GM03348 (cell line): ENCODE data around the gene ZDHHC14.

Source experiments
- DNase-seq: peaks from one replicate; pipeline ENCODE4 v3.0.0; 2012; ENCODE audit warnings: low spot score

Gene ZDHHC14

GRCh38 chr6:157669747-157670216 lies 288.8 kb downstream of the ZDHHC14 start:
- DNase-seq, result peak; percentile 95

GRCh38 chr6:157670466-157671186 lies 289.6 kb downstream of the ZDHHC14 start:
- DNase-seq, result peak; percentile 31

DNA sequence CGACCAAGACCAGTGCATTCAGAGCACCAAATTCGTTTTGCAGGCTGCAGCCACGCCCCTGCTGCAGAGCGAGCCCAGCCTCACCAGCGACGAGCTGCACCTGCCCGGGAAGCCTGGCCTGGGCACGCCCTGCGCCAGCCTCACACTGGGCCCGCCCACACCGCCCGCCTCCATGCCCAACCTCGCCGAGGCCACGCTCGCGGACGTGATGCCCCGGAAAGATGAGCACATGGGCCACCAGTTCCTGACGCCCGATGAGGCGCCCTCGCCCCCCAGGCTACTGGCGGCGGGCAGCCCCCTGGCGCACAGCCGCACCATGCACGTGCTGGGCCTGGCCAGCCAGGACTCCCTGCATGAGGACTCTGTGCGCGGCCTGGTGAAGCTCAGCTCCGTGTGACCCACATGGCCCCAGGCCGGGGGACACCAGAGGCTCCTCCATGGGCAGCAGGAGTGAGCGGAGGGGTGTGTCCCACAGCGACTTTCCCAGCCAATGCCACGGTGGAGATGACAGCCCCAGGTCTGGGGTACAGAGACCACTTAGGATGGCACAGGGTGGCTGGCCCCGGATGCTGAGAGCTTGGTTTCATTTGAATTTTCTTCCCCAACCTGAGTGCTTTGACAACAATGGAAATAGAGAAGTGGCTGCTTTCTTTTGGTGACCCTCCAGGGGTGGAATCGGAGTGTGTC lies 291.9 kb downstream of the ZDHHC14 start:
- DNase-seq, result no peak

DNA sequence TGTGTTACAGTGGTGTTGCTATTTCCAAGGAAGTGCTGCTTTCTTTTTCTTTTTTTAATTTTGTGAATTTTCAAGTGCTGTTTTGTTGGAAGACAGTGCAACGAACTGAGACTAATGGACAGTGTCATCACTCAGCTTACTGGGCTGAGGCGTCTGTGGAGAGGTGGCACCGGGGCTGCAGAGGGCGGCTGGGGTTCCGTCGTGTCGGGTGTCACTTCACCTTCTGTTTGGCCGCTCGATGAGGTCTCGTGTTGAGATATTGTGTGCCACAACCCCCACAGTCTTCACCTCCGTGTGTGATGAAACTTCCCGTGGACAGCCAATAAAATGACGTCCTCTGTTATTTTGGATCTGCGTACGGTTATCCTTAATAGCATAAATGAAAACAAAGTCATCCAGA lies 292.6 kb downstream of the ZDHHC14 start:
- DNase-seq, result no peak

DNA sequence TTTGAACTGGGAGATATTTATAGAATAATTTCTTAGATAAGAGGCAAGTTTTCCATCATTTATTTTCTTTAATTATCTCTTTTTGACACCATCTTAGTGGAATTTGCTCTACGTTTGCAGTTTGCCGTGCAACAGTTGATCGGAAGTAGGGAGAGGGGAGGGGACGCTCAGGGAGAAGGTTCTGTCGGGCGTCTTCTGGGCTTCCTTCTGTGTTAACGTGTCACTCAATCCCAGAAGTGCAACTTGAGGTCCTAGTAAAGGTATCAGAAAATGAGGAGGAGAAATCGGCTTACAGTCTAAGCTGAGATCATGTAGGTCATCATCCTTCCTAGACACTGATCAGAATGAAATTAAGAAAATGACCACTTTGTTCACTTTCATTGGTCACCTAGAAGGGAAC lies 293.1 kb downstream of the ZDHHC14 start:
- no peak for DNase-seq

DNA sequence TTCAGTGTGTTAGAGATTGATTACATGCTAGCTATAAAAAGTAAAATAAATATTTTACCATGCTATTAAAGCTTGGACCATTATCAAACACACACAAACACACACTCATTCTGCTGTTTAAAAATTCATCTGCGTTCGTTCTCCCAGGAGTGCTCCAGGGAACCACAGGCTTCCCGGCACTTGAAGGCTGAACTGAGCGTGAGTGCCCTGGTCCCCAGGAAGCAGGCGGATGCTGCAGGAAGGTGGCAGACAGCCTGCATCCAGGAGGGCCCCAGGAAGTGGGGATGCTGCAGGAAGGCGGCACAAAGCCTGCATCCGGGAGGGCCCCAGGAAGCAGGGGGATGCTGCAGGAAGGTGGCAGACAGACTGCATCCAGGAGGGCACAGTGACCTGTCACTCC lies 294.8 kb downstream of the ZDHHC14 start:
- DNase-seq, result no peak

DNA sequence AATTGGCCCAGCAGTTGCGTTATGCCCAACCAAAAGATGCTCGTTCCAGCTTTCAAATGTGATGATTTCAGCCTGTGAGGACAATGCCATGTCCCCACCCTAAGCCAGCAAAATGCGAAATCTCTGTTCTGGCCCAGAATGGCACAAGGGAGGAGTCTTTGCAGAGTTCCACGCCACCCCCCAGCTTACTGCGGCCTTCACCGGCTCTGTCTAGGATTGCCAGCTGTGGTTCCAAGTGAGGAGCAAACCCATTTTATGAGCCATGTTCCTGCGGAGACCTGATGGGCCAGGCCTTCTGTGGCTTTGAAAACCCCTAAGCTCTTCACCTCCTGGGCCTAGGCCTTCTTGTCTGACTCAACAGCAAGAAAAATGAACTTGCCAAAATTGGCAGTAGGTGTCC lies 295.3 kb downstream of the ZDHHC14 start:
- DNase-seq, result no peak

DNA sequence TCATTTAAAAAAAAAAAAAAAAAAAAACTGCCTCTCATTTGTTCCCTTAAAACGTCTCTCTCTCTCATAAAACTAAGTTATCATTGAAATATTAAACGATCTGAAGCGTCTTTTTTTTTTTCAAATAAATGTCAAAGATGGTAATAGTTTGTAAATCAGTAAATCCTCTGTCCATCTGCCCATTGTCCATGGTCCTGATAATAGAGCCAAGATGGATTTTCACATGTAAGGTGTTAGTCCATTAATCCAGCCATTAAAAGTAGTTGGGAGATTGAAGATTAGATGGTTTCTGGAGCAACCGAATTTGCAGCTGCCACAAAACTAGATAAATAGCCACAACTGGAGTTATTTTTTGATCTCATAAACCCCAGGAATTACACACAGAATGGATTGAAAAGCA lies 296.2 kb downstream of the ZDHHC14 start:
- no peak for DNase-seq

- no peak for DNase-seq
These were observed 298.9 kb downstream of the ZDHHC14 start for GRCh38 chr6:157679605-157680580.

- no peak for DNase-seq
These were observed 300.2 kb downstream of the ZDHHC14 start for GRCh38 chr6:157681041-157681650.

DNA sequence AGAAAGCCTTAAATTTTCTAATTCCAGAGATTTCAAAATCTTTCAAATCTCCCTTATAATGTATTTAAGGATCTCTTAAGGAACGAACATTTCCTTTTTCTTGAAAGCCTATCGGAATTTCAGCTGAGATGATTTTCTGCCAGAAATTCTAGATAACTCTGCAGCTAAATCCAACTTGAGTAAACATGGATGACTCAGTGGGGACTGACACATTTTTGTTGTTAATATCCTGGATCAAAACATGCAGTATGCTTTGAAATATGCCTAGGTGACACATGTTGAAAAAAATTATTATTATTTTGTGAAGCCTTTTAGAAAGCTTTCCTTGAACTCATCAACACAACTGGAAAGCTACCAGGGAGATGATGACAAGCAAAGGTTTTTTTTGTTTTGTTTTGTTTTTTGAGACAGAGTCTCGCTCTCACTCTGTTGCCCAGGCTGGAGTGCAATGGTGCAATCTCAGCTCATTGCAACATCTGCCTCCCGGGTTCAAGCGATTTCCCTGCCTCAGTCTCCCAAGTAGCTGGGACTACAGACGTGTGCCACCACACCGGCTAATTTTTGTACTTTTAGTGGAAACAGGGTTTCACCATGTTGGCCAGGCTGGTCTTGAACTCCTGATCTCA lies 302.0 kb downstream of the ZDHHC14 start:
- peak; percentile 77 for DNase-seq

GRCh38 chr6:157683707-157684106 lies 302.7 kb downstream of the ZDHHC14 start:
- no peak for DNase-seq

DNA sequence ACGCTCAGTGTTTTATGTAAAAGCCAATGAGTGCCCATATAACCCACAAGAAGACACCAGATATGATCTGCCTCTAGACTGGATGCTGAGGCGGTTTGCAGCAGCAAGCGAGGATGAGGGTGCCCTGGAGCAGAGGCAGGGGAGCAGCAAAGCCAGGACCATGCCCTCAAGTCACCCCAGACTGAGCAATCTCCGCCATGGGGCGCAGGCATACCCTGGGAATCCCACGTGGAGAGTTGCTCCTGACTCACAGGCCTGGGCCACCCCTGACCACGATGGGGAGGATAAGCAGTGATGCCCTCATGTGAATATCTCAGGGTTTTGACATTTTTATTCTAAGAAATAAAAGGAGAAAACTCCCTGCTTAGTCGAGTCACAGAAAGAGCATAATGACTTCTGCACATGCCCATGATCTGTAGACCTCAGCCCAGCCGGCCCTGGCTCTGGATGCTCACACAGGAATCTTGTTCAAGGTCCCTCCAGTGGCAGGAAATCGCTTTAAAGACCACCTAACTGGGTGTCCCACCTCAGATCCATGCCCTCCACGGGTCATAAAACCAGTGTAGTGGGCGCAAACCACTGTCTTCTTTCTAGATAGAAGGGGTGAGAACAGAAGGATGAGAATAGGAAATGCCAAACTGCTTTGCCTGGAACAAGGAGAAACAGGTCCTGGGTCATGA lies 303.8 kb downstream of the ZDHHC14 start:
- DNase-seq, result no peak

DNA sequence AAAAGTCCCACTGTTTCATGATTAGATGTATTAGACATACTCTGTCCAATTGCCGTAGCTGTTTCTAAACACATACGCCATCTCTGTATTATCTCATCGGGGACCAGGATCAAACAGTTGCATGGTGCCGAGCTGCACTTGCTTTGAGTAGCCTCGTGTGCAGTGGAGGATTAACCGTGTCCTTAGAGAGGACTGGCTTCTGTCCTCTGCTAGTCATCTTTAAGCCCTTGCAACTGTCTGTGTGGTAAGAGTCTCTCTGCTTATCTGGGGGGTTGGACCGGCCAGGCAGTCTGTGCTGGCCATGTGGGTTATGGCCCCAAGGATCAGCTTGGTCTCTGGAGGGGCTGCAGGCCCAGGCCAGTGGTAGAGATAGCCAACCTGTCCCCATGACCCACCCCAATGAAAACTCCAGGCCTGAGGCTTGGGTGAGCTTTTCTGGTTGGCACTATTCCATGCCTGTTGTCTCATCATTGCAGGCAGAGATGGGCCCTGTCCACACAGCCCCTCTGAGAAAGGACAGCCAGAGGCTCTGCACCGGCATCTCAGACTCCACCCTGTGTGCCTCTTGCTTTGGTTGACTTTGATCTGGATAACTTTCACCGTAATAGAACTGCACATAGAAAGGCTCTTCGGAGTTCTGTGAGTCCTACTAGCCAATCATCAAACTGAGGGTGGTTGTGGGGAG lies 304.7 kb downstream of the ZDHHC14 start:
- no peak for DNase-seq

DNA sequence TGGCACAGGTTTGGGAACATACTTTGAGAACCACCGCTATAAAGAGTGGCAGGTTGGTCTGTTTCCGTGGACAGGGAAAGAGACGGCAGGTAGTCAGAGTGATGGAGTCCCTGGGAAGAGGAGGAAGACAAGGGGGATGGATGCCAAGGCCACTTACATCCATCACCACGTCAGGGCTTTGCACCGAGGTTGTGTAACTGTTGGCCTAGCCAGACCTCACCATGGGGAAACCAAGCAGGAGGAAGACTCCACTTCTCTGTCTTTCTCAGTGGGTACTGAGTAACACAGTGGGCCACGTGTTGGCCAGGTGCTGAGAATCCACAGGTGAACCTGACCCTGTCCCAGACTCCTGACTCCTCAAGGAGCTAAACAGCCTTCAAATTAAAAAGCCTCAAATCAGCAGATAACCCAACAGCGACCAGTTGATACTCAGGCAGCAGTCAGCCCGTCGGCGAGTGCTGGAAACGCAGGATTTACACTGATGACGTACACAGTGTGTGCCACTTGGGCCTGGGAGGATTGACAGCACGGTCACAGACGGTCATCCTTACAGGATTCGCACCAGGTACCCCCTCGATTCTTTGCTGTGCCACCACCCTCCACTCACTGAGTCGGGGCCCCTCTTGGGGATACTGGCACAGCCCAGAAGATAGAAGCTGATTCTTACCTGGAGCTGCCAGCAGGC lies 307.4 kb downstream of the ZDHHC14 start:
- DNase-seq, result no peak

DNA sequence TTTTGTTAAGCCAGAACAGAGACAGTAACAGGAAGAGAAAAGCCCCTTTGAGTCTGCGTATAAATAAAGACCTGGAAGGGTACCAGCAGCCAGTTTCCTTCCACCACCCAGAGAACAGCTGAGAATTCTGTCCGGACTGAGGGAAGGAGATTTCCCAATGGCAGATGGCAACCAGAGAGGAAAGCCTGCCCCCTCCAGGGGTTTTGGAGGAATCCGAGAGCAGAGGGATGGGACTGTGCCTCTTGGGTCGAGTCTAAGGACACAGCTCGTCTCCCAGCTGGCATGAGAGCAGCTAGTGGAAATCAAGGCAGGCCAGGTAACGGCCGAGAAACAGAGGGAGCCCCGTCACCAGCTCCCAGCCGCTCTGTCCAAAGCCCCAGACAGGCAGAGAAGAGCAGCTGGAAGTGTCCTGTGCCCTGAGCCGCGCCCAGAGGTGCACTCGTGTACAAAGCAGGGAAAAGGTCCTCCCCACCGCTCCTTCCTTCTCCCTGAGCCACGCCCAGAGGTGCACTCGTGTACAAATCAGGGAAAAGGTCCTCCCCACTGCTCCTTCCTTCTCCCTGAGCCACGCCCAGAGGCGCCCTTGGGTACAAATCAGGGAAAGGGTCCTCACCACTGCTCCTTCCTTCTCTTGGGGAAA lies 308.1 kb downstream of the ZDHHC14 start:
- peak; percentile 60 for DNase-seq

- no peak for DNase-seq
These were observed 308.9 kb downstream of the ZDHHC14 start for GRCh38 chr6:157689875-157690274.

DNA sequence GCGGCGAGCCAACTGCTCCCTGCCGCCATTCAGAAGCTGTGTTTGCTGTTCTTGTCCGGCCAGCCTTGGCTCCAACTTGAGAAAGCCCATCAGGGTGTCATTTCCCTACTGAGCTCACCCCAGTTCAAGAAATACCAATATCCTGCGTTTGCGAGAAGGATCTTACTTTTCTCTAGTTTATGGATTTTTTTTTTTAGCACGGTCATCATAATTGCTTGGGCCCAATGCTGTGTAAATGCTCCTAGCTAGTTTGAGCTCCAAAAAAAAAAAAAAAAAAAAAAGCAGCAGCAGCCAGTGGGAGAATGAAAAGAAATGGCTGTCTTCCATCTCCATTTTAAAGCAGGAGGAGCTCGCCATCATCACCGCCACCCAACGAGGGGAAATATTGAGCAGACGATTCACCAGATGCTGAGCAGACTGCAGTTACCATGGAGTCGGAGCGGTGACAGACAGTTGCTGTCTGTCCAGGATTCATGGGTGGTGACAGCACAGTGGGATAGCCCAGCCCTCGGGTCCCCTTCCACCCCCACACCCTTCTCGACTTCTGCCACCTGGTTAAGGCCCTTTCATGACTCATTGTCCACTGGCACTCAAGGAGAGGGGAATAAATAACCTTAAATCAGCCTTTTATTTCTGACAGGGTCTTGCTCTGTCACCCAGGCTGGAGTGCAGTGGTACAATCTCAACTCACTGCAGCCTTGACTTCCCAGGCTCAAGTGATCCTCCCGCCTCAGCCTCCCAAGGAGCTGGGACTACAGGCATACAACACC lies 309.6 kb downstream of the ZDHHC14 start:
- no peak for DNase-seq
